HEK293 (cell line): Measurements from ENCODE around the gene SLC22A31.
A peak's percentile ranks its signal among the peaks of the same experiment; 100 is the strongest.

Experiments used
- ATF2 ChIP-seq: fragments of 450-650 bp; formaldehyde crosslinking; IDR thresholded peaks from 2 replicates; pipeline ENCODE4 v1.5.1; 2016; ENCODE audit warnings: missing biosample characterization, missing genetic modification characterization, low read depth
- BCL11A ChIP-seq: fragments of 450-650 bp; formaldehyde crosslinking; IDR thresholded peaks from 2 replicates; pipeline ENCODE4 v1.5.1; 2016; ENCODE audit warnings: low read depth, missing biosample characterization, missing genetic modification characterization
- GLIS2 ChIP-seq: fragments of 450-650 bp; formaldehyde crosslinking; IDR thresholded peaks from 2 replicates; pipeline ENCODE4 v1.5.1; 2016; ENCODE audit warnings: missing biosample characterization, missing genetic modification characterization
- KLF10 ChIP-seq: fragments of 450-650 bp; IDR thresholded peaks from 2 replicates; pipeline ENCODE4 v1.5.1; 2018; ENCODE audit warnings: missing biosample characterization, mild to moderate bottlenecking, missing genetic modification characterization
- MYNN ChIP-seq: fragments of 450-650 bp; formaldehyde crosslinking; IDR thresholded peaks from 2 replicates; pipeline ENCODE4 v1.5.1; 2016; ENCODE audit warnings: missing biosample characterization, missing genetic modification characterization, borderline replicate concordance
- REPIN1 ChIP-seq: fragments of 450-650 bp; formaldehyde crosslinking; IDR thresholded peaks from 2 replicates; pipeline ENCODE4 v1.5.1; 2017; ENCODE audit warnings: missing biosample characterization, missing genetic modification characterization, low read depth
- SP2 ChIP-seq: fragments of 450-650 bp; formaldehyde crosslinking; IDR thresholded peaks from 2 replicates; pipeline ENCODE4 v1.5.1; 2016; ENCODE audit warnings: missing biosample characterization, missing genetic modification characterization
- SP7 ChIP-seq: fragments of 450-650 bp; formaldehyde crosslinking; IDR thresholded peaks from 2 replicates; pipeline ENCODE4 v1.5.1; 2016; ENCODE audit warnings: missing biosample characterization, missing genetic modification characterization
- ZBTB26 ChIP-seq: fragments of 450-650 bp; formaldehyde crosslinking; optimal IDR thresholded peaks from 2 replicates; pipeline ENCODE3; 2016; ENCODE audit warnings: missing biosample characterization, mild to moderate bottlenecking, missing genetic modification characterization
- ZFP37 ChIP-seq: fragments of 450-650 bp; formaldehyde crosslinking; IDR thresholded peaks from 2 replicates; pipeline ENCODE4 v1.5.1; 2016; ENCODE audit warnings: missing biosample characterization, missing genetic modification characterization
- ZNF121 ChIP-seq: fragments of 450-650 bp; formaldehyde crosslinking; IDR thresholded peaks from 2 replicates; pipeline ENCODE4 v1.5.1; 2016; ENCODE audit warnings: missing biosample characterization, missing genetic modification characterization
- ZNF2 ChIP-seq: fragments of 450-650 bp; formaldehyde crosslinking; IDR thresholded peaks from 2 replicates; pipeline ENCODE4 v1.5.1; 2016; ENCODE audit warnings: missing biosample characterization, missing genetic modification characterization
- ZNF239 ChIP-seq: fragments of 450-650 bp; formaldehyde crosslinking; IDR thresholded peaks from 2 replicates; pipeline ENCODE4 v1.5.1; 2016; ENCODE audit warnings: missing biosample characterization, missing genetic modification characterization
- ZNF266 ChIP-seq: fragments of 450-650 bp; formaldehyde crosslinking; IDR thresholded peaks from 2 replicates; pipeline ENCODE4 v1.5.1; 2016; ENCODE audit warnings: missing biosample characterization, missing genetic modification characterization, low read depth
- ZNF423 ChIP-seq: fragments of 450-650 bp; formaldehyde crosslinking; IDR thresholded peaks from 2 replicates; pipeline ENCODE4 v1.5.1; 2016; ENCODE audit warnings: missing biosample characterization, missing genetic modification characterization
- ZNF449 ChIP-seq: fragments of 450-650 bp; formaldehyde crosslinking; IDR thresholded peaks from 2 replicates; pipeline ENCODE4 v1.5.1; 2017; ENCODE audit warnings: missing biosample characterization, mild to moderate bottlenecking, missing genetic modification characterization, moderate library complexity
- ZNF48 ChIP-seq: fragments of 450-650 bp; formaldehyde crosslinking; IDR thresholded peaks from 2 replicates; pipeline ENCODE4 v1.5.1; 2016; ENCODE audit warnings: missing biosample characterization, missing genetic modification characterization
- ZNF501 ChIP-seq: fragments of 450-650 bp; formaldehyde crosslinking; IDR thresholded peaks from 2 replicates; pipeline ENCODE4 v1.5.1; 2016; ENCODE audit warnings: missing biosample characterization, missing genetic modification characterization
- ZNF529 ChIP-seq: fragments of 450-650 bp; formaldehyde crosslinking; IDR thresholded peaks from 2 replicates; pipeline ENCODE4 v1.5.1; 2017; ENCODE audit warnings: missing genetic modification characterization, missing biosample characterization; ENCODE audit not compliant: insufficient replicate concordance
- ZNF660 ChIP-seq: fragments of 450-650 bp; IDR thresholded peaks from 2 replicates; pipeline ENCODE4 v1.5.1; 2018; ENCODE audit warnings: missing biosample characterization, mild to moderate bottlenecking, missing genetic modification characterization
- ZNF768 ChIP-seq: fragments of 450-650 bp; formaldehyde crosslinking; IDR thresholded peaks from 2 replicates; pipeline ENCODE4 v1.5.1; 2018; ENCODE audit warnings: missing biosample characterization, mild to moderate bottlenecking, missing genetic modification characterization
- ZSCAN18 ChIP-seq: fragments of 450-650 bp; formaldehyde crosslinking; IDR thresholded peaks from 2 replicates; pipeline ENCODE4 v1.5.1; 2016; ENCODE audit warnings: missing biosample characterization, missing genetic modification characterization
- TF ChIP-seq, protein P1 (sequence below): fragments of 450-650 bp; formaldehyde crosslinking; conservative IDR thresholded peaks from 2 replicates; pipeline ENCODE4 v1.5.1; 2016; ENCODE audit warnings: low read depth, missing biosample characterization, missing genetic modification characterization
- TF ChIP-seq, protein P2 (sequence below): fragments of 450-650 bp; formaldehyde crosslinking; IDR thresholded peaks from 2 replicates; pipeline ENCODE4 v1.5.1; 2016; ENCODE audit warnings: missing biosample characterization, missing genetic modification characterization
- TF ChIP-seq, protein P3 (sequence below): sonication (generic); formaldehyde crosslinking; IDR thresholded peaks from 2 replicates; pipeline ENCODE4 v1.8.1; 2022; ENCODE audit warnings: mild to moderate bottlenecking, moderate library complexity, missing genetic modification reagents
- TF ChIP-seq, protein P4 (sequence below): fragments of 450-650 bp; formaldehyde crosslinking; IDR thresholded peaks from 2 replicates; pipeline ENCODE4 v1.5.1; 2016; ENCODE audit warnings: missing biosample characterization, missing genetic modification characterization

The SLC22A31 gene

GRCh38 chr16:89217388-89218191 lies 17.3 kb upstream of the SLC22A31 start, which contains the start of gene ZNF778 (continued):
- no peak for TF ChIP-seq ZNF48 (tag by site-specific recombination)
- no peak for TF ChIP-seq ZSCAN18 (tag by site-specific recombination)
- TF ChIP-seq, protein P1, sequence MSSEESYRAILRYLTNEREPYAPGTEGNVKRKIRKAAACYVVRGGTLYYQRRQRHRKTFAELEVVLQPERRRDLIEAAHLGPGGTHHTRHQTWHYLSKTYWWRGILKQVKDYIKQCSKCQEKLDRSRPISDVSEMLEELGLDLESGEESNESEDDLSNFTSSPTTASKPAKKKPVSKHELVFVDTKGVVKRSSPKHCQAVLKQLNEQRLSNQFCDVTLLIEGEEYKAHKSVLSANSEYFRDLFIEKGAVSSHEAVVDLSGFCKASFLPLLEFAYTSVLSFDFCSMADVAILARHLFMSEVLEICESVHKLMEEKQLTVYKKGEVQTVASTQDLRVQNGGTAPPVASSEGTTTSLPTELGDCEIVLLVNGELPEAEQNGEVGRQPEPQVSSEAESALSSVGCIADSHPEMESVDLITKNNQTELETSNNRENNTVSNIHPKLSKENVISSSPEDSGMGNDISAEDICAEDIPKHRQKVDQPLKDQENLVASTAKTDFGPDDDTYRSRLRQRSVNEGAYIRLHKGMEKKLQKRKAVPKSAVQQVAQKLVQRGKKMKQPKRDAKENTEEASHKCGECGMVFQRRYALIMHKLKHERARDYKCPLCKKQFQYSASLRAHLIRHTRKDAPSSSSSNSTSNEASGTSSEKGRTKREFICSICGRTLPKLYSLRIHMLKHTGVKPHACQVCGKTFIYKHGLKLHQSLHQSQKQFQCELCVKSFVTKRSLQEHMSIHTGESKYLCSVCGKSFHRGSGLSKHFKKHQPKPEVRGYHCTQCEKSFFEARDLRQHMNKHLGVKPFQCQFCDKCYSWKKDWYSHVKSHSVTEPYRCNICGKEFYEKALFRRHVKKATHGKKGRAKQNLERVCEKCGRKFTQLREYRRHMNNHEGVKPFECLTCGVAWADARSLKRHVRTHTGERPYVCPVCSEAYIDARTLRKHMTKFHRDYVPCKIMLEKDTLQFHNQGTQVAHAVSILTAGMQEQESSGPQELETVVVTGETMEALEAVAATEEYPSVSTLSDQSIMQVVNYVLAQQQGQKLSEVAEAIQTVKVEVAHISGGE (tag by site-specific recombination) = peak; percentile 95
- TF ChIP-seq ZNF266 (tag by site-specific recombination) = no peak
- no peak; the same call in 1 of the 2 replicates for TF ChIP-seq ZNF660 (tag by site-specific recombination)
- TF ChIP-seq SP2 = peak; percentile 89
- peak; percentile 92 for TF ChIP-seq ZNF449 (tag by site-specific recombination)
- TF ChIP-seq ZNF501 (tag by site-specific recombination) = peak; percentile 75
- TF ChIP-seq, protein P2, sequence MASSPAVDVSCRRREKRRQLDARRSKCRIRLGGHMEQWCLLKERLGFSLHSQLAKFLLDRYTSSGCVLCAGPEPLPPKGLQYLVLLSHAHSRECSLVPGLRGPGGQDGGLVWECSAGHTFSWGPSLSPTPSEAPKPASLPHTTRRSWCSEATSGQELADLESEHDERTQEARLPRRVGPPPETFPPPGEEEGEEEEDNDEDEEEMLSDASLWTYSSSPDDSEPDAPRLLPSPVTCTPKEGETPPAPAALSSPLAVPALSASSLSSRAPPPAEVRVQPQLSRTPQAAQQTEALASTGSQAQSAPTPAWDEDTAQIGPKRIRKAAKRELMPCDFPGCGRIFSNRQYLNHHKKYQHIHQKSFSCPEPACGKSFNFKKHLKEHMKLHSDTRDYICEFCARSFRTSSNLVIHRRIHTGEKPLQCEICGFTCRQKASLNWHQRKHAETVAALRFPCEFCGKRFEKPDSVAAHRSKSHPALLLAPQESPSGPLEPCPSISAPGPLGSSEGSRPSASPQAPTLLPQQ (tag by site-specific recombination) = peak; percentile 63; the same call in 1 of the 2 replicates
- TF ChIP-seq ZNF529 (tag by site-specific recombination) = no peak
- TF ChIP-seq, protein P3, sequence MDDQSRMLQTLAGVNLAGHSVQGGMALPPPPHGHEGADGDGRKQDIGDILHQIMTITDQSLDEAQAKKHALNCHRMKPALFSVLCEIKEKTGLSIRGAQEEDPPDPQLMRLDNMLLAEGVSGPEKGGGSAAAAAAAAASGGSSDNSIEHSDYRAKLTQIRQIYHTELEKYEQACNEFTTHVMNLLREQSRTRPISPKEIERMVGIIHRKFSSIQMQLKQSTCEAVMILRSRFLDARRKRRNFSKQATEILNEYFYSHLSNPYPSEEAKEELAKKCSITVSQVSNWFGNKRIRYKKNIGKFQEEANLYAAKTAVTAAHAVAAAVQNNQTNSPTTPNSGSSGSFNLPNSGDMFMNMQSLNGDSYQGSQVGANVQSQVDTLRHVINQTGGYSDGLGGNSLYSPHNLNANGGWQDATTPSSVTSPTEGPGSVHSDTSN = no peak
- peak; percentile 83 for TF ChIP-seq ZNF423 (tag by site-specific recombination)
- TF ChIP-seq ZBTB26 = peak; percentile 91
- TF ChIP-seq, protein P4, sequence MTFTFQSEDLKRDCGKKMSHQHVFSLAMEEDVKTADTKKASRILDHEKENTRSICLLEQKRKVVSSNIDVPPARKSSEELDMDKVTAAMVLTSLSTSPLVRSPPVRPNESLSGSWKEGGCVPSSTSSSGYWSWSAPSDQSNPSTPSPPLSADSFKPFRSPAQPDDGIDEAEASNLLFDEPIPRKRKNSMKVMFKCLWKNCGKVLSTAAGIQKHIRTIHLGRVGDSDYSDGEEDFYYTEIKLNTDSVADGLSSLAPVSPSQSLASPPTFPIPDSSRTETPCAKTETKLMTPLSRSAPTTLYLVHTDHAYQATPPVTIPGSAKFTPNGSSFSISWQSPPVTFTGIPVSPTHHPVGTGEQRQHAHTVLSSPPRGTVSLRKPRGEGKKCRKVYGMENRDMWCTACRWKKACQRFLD (tag by site-specific recombination) = peak; percentile 91
- TF ChIP-seq SP7 (tag by site-specific recombination) = peak; percentile 55
- 0 out of 2 replicates have a peak, but pooled peaks have one; percentile 9 for TF ChIP-seq ZNF239 (tag by site-specific recombination)
- TF ChIP-seq REPIN1 (tag by site-specific recombination) = peak; percentile 39; the same call in 1 of the 2 replicates
- TF ChIP-seq ATF2 (tag by site-specific recombination) = no peak
- TF ChIP-seq ZNF2 (tag by site-specific recombination) = peak; percentile 74
- no peak for TF ChIP-seq GLIS2 (tag by site-specific recombination)
- TF ChIP-seq KLF10 (tag by site-specific recombination) = peak; percentile 71; the same call in 1 of the 2 replicates
- peak; percentile 14; the same call in 1 of the 2 replicates for TF ChIP-seq BCL11A (tag by site-specific recombination)
- TF ChIP-seq MYNN (tag by site-specific recombination) = no peak
- no peak for TF ChIP-seq ZFP37 (tag by site-specific recombination)
- TF ChIP-seq ZNF768 = no peak
- no peak for TF ChIP-seq ZNF121 (tag by site-specific recombination)
